Lower leg skin (tissue), 3 donors: ENCODE measurements around the gene ARTN.

ENCODE experiments used
- CTCF ChIP-seq, 3 donors: fragments of 450-650 bp; IDR thresholded peaks; one replicate each; pipeline ENCODE4 v1.5.1; 2016; ENCODE audit warnings: antibody characterized with exemption in 3 of 3, mild to moderate bottlenecking in 3 of 3, moderate library complexity in 2 of 3
- POLR2A ChIP-seq, 2 donors: fragments of 450-650 bp; IDR thresholded peaks; one replicate each; pipeline ENCODE4 v1.6.1; 2016 to 2017; ENCODE audit warnings: antibody characterized with exemption in 2 of 2, mild to moderate bottlenecking in 1 of 2, moderate library complexity in 1 of 2

- TF ChIP-seq CTCF (IDR thresholded peaks at IDR 0.05) = no peak
- no peak for TF ChIP-seq POLR2A (IDR thresholded peaks at IDR 0.05)
Measured at GRCh38 chr1:43934986-43935324, 1.4 kb downstream of the ARTN start.
